HG02885 (cell line): Measurements from ENCODE around the gene EXD3.

ENCODE experiments used
- ATAC-seq: cut with Tn5 transposase; IDR thresholded peaks from one replicate; pipeline ENCODE4 v1.9.1; 2021; ENCODE audit warnings: mild to moderate bottlenecking; ENCODE audit not compliant: unreplicated experiment, poor library complexity

EXD3 gene

GRCh38 chr9:137447722-137448601 is 25.0 kb upstream of the EXD3 start:
- no peak for ATAC-seq

DNA sequence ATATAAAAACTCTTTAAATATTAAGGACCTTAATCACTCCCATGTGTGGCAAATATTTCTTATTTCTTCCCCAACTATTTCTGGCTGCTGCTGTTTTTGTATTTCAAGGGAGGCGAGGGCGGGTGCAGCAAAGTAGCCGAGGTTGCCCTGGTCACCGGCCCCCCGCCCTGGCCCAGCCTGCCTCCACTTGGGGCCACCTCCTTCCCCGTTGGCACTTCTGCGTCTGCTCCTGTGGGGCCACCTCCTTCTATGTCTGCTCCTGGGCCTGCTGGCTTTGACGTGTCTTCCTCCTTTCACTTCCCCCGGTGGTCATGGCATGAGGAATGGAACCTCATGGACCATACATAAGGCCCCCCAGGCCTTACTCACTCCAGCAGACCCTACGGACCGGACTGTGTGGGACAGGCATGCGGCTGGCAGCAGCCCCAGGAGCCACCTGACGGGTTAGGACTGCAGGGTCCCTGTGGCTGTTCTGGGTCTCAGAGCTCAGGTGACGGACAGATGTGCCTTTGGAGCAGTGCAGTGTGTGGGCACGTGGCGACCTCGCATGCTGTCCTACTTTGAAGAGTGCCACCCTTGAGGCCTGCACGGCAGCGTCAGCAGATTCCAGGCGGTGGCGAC is 24.0 kb upstream of the EXD3 start:
- ATAC-seq, result no peak

- ATAC-seq, result no peak
Observed at GRCh38 chr9:137445930-137446431, 23.0 kb upstream of the EXD3 start.

- ATAC-seq, result peak; percentile 56
Observed at GRCh38 chr9:137445275-137445807, 22.4 kb upstream of the EXD3 start.

GRCh38 chr9:137444106-137444790 is 21.3 kb upstream of the EXD3 start:
- no peak for ATAC-seq

DNA sequence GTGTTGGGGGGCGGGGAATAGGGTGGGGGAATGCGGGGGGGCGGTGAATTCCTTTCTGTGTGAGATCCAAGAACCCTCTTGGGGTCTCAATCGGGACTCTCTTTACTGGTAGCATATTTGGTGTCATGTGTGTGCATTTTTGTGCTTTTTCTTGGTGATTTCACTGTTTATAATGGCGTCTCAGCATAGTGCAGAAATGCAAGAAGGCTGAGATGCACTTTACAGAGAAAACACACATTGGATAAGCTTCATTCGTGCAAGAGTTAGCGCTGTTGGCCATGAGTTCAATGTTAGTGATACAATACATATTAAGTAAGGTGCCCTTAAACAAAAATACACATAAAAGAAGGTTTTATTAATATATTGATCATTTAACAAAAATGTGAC is 19.0 kb upstream of the EXD3 start:
- no peak for ATAC-seq

DNA sequence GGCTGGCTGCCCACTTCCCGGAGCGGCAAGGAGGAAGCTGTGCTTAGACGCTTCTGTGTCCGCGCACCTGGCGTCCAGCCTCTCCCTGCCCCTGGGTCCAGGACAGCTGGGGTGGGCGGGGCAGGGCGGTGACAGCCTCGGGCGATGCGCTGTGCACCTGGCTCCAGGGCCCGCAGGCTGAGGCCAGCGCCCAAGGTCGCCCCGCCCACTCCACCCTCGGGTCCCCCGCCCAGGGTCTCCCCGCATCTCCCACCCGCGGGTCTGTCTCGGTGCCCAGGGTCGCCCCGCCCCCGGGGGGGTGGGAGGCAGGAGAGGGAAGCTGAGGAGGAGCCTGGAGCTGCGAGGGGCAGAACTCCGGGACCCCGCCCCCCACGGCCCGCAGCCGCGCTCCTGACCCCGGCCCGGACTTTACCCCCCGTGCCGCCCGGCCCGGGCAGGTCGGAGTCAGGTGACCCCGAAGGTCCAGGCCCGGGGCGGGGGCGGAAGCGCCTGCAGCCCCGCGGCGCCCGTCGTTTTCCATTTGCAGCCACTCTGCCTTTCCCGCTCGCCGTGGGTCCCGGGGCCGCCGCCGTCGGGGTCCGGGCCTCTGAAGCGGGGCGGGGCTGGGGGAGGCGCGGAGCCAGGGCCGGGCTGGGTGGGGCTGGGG is 18.4 kb upstream of the EXD3 start, which contains the start of gene ENTPD8:
ENTPD8 (minus strand) TSS at position 69 of the 646 bp plus-strand sequence. CDS start 3,072 bp downstream, outside the sequence.
- no peak for ATAC-seq

DNA sequence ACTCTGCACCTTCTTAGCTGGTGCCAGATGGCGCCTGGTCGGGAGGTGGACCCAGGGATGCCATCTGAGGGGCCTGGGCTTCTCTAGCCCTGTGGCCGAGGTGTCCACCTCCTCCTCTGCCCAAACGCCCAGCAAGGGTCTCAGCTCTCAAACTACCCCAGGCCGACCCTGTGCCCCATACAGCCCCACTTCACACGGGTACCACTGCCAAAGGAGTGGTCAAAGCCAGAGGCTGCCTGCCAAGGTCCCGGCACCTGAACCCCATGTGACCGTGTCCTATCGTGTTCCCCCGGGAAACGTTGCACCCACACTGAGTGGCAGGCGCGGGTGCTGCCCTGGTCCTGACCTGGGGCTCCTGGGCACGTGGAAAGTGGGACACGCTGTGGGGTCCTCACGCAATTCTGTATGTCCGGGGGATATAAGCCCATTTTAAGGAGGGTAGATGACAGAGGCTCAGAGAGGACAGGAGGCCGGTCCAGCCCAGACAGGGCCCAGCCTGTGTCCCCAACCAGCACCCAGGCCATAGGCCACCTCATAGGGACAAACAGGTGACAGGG is 16.3 kb upstream of the EXD3 start:
- no peak for ATAC-seq

DNA sequence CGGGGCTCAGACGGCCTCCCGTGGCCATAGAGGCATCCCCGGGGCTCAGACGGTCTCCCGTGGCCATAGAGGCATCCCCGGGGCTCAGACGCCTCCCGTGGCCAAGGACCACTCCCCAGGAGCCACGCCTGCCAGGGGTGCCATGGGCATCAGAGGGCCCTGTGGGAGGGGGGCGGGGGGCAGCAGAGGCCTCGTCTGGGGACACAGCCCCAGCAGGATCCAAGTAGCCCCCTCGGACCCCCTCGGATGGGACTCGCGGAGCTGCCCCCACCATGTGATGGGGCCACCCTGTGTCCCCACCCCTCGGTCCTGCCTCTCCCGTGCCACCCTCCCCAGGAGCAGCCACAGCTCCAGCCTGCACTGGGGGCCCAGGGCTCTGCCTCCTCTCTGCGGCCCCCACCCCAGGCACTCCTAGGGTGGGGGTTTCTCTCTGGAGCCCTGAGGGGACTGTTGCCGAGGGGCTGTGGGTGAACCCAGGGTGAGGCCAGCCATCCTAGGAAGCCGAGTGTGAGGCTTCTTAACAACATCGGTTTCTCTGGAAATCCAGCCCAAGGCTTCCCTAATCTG is 15.7 kb upstream of the EXD3 start:
- ATAC-seq, result no peak

- ATAC-seq, result no peak
Observed at GRCh38 chr9:137437691-137438590, 15.0 kb upstream of the EXD3 start.

DNA sequence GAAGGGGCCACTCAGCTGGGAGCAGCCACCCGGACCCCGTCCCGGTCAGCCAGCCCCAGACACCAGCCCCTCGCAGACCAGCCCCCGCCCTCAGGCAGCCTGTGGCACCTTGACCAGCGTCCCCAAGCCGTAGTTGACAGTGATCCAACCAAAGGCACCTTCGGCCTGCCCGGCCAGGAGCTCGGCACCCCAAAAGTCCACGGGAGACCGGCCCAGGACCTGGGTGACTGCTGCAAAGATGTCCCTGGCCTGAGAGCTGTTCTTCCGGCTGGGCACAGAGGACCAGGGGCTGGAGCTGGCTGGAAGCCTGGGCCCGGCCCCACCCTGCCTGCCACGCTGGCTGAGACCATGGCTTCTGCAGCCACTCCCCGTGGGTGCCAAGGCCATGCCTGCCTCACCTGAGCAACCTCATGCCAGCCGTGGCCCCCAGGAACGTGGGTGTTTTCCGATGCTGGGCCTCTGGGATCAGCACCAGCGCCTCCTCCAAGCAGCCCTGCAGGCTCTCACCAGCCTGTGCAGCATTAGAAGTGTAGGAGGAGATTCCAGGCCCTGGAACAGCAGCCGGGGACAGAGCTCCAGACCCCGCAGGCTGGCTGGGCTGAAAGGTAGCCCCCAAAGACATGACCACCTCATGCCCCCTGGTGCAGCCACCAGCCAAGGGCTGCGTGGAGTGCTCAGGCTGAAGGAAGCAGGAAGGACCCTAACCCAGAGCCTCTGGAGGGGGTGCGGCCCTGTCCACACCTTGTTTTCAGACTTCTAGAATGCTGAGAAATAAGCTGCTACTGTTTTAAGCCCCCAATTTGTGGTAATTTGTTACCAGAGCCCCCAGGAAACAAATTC is 14.0 kb upstream of the EXD3 start:
- no peak for ATAC-seq

GRCh38 chr9:137435980-137436760 is 13.2 kb upstream of the EXD3 start:
- ATAC-seq, result no peak

GRCh38 chr9:137435381-137435891 is 12.5 kb upstream of the EXD3 start:
- no peak for ATAC-seq

GRCh38 chr9:137434498-137435380 is 11.8 kb upstream of the EXD3 start:
- ATAC-seq, result no peak

GRCh38 chr9:137433916-137434431 is 11.0 kb upstream of the EXD3 start:
- no peak for ATAC-seq
